ENCODE data around the gene WWP2. TPM values are rescaled to one million over a fixed set of nuclear protein-coding genes. Genes with fewer than 3 reads are reported as not detected.
"Not testable (repeated sequence)": the region's sequence is repeated elsewhere in the genome, so short reads cannot be mapped to it uniquely, and the experiment has no call there.

WWP2 gene
- total RNA-seq, 1 donor from 2014 or later, result 39.9 TPM

DNA sequence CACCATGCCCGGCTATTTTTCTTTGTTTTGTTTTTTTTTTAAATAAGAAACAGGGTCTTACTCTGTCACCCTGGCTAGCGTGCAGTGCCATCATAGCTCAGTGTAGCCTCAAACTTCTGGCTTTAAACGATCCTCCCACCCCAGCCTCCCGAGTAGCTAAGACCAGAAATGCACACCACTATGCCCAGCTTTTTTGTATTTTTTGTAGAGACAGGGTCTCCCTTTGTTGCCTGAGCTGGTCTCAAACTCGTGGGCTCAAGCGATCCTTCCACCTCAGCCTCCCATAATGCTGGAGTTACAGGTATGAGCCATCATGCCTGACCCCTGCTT, 59.7 kb downstream of the WWP2 start:
- peak overlapping the region; percentile 94 for H3K27ac Mint-ChIP-seq (ENCODE audit: unreplicated experiment)
- DNase-seq (ENCODE audit: low spot score), result no peak
- H3K36me3 Mint-ChIP-seq (ENCODE audit: low read depth), result peaks cover 5% of the 10 kb centered on the region
- no peaks in the 10 kb centered on the region for H3K27me3 Mint-ChIP-seq (ENCODE audit: low read depth)
- H3K4me1 Mint-ChIP-seq (ENCODE audit: low read depth), result peaks cover 16% of the 10 kb centered on the region
- no peak overlapping the region for H3K4me3 Mint-ChIP-seq (ENCODE audit: unreplicated experiment)
- no peak for TF ChIP-seq CTCF (IDR thresholded peaks at IDR 0.05)
- no peaks in the 10 kb centered on the region for H3K9me3 Mint-ChIP-seq (ENCODE audit: low read depth)

GRCh38 chr16:69822174-69822935, 60.2 kb downstream of the WWP2 start:
- peak overlapping the region; percentile 94 for H3K27ac Mint-ChIP-seq (ENCODE audit: unreplicated experiment)
- H3K9me3 Mint-ChIP-seq (ENCODE audit: low read depth), result no peaks in the 10 kb centered on the region
- peaks cover 5% of the 10 kb centered on the region for H3K36me3 Mint-ChIP-seq (ENCODE audit: low read depth)
- H3K4me3 Mint-ChIP-seq (ENCODE audit: unreplicated experiment), result no peak overlapping the region
- TF ChIP-seq CTCF (IDR thresholded peaks at IDR 0.05), result no peak
- no peak for DNase-seq (ENCODE audit: low spot score)
- H3K4me1 Mint-ChIP-seq (ENCODE audit: low read depth), result peaks cover 16% of the 10 kb centered on the region
- no peaks in the 10 kb centered on the region for H3K27me3 Mint-ChIP-seq (ENCODE audit: low read depth)

DNA sequence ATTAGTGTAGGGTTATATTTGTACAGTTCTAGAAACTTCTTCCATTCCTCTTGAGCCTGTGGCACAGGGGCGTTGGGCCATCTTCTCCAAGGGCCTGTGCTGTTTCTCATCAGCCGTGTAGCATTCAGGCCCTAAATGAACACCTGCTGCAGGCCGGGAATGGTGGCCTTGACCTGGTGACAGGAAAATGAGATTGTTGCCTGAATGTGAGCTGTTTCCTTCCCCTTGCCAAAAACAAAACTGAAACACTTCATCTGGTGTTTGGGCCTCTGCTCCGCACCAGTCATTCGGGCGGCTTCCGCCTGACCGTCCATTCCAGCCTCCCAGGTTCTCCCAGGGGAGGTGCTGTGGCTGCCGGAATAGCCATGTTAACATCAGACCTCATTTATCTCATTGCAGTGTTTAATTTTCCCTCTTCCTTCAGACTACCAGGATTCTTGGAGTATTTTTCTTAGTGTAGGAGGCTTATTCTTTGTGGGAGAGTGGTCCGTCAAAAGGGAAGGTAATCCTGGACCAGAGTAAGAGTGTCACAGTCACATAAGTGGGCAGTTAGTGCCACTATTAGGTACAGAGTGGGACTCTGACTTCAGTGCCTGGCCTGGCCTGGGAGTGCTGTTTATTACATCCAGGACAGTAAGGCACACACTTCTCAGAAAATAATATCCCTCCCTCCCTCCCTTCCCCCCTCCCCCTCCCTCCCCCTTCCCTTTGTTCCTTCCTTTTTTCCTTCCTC, 61.9 kb downstream of the WWP2 start:
- no peak for DNase-seq (ENCODE audit: low spot score)
- Mint-ChIP-seq H3K4me3 (ENCODE audit: unreplicated experiment) (no peak overlapping the region), H3K27me3 (ENCODE audit: low read depth) (no peaks in the 10 kb centered on the region), H3K9me3 (ENCODE audit: low read depth) (no peaks in the 10 kb centered on the region), H3K4me1 (ENCODE audit: low read depth) (peaks cover 16% of the 10 kb centered on the region), H3K27ac (ENCODE audit: unreplicated experiment) (no peak overlapping the region), H3K36me3 (ENCODE audit: low read depth) (peaks cover 2% of the 10 kb centered on the region)
- no peak for TF ChIP-seq CTCF (IDR thresholded peaks at IDR 0.05)

- H3K4me3 Mint-ChIP-seq (ENCODE audit: unreplicated experiment); H3K36me3 Mint-ChIP-seq (ENCODE audit: low read depth); DNase-seq (ENCODE audit: low spot score); H3K27ac Mint-ChIP-seq (ENCODE audit: unreplicated experiment); H3K9me3 Mint-ChIP-seq (ENCODE audit: low read depth); H3K27me3 Mint-ChIP-seq (ENCODE audit: low read depth): not testable (repeated sequence)
- H3K4me1 Mint-ChIP-seq (ENCODE audit: low read depth), result peaks cover 16% of the 10 kb centered on the region
These were observed 62.5 kb downstream of the WWP2 start for GRCh38 chr16:69824564-69825142.

DNA sequence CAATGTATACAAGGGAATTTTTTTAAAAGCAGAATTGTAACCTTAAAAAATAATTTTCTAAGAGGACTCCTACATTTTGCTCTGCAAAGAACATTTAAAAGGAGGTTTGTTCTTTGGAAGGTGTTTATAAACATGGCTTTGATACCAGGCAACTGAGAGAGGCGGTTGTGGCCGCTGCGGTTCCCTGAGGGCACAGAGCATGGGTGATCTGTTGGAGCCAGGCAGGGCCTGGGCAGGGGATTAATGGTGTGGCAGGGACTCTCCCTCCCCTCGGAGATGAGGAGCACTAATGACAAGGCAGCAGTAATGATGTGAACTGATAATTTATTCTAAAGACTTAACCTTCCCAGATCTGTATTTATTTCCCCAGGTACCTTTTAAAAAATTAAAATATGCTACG, 65.4 kb downstream of the WWP2 start:
- Mint-ChIP-seq H3K27me3 (ENCODE audit: low read depth) (no peaks in the 10 kb centered on the region), H3K9me3 (ENCODE audit: low read depth) (no peaks in the 10 kb centered on the region), H3K36me3 (ENCODE audit: low read depth) (peaks cover 2% of the 10 kb centered on the region), H3K27ac (ENCODE audit: unreplicated experiment) (no peak overlapping the region), H3K4me3 (ENCODE audit: unreplicated experiment) (no peak overlapping the region), H3K4me1 (ENCODE audit: low read depth) (peaks cover 25% of the 10 kb centered on the region)
- no peak for DNase-seq (ENCODE audit: low spot score)
- TF ChIP-seq CTCF (IDR thresholded peaks at IDR 0.05), result no peak

All from chondrocyte (in vitro differentiated cells).